GM21528 (cell line): Measurements from ENCODE around the gene TGFBR2.

Experiments
- ATAC-seq: cut with Tn5 transposase; IDR thresholded peaks from one replicate; pipeline ENCODE4 v1.9.1; 2021; ENCODE audit warnings: mild to moderate bottlenecking, moderate library complexity; ENCODE audit not compliant: unreplicated experiment, low FRiP score

TGFBR2 gene

DNA sequence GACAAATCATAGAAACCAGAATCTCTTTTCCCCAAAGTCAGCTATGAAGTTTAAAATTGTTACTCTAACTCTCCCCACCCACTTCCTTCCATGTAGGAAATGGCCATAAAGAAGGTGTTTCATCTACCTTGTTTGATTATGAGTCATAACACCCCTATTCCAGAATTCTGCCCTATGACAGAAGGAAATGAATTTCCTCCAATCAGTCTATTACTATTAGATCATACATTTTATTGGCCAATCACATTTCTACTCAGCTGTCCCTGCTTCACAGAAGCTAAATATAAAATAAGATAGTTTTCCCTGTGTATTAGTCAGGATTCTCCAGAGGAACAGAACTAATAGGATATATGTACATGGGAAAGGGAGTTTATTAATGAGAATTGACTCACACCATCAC, 102.1 kb downstream of the TGFBR2 start:
- no peak for ATAC-seq

DNA sequence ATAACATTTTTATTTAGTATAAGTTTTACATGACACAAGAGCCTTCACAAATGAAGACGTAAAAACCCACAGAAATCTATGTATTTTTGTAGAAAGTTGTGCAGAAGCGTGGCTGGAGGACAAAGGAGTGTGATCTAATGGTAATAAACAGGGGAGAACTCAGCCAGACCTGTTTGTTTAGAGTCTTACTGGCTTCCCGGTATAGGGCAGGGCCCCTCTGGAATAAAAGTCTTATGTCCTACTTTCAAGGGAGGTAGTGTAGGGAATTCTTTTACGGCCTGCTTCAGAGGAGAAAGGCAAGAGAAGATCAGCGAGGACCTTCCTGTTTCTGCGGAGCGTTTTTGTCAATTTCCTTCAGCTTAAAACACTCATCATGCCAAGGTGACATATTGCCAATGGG, 103.6 kb downstream of the TGFBR2 start:
- ATAC-seq: no peak

DNA sequence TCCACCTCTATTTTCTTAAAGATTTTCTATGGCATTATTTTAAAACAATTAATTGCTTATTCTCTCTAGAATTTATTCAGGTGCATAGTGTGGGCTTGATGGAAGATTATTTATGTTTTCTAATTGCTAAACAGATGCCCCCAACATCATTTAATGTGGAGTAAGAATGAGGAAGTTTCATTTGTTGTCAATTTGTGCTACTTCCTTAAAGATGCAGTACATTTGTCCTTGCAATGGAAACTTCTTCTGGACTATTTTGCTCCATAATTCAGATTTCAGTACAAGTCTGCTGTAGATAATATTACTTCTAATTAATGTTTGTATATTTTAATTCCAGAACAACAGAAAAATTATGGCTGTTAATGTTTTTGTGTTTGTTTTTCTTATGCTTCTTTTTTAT, 104.8 kb downstream of the TGFBR2 start:
- no peak for ATAC-seq

DNA sequence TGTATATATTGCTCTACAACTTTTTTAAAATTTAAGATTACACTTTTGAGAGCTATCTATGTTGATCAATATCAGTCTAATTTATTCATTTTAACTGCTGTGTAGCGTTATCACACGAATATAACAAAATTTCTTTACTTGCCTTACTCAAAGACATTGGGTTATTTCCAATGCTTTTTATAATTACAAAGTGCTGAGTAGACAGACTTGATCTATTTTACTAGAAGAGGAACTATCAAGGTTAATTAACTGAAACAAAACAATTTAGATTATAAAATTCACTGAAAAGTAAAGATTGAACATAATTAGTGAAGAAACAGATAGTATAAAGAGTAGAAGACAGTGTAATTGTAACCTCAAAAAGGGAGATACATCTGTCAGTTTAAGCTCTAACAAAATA, 105.5 kb downstream of the TGFBR2 start:
- no peak for ATAC-seq

DNA sequence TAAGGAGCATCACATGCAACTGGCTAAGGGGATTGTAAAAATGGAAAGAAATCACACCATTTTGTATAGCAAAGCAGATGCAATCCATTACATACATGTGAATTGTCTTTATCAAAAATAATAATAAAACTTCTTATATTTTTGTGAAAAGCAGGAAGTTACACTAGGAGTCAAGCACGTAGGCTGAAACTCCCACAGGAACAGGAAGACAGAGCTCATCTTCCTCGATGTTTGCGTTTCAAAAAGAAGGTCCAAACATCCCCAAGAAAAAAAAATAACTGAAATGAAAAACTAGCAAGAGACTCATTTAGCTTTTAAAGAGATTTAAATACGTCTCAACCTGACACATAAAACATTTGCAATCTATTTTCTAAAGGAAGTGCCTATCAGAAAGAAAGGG, 106.6 kb downstream of the TGFBR2 start:
- no peak for ATAC-seq

DNA sequence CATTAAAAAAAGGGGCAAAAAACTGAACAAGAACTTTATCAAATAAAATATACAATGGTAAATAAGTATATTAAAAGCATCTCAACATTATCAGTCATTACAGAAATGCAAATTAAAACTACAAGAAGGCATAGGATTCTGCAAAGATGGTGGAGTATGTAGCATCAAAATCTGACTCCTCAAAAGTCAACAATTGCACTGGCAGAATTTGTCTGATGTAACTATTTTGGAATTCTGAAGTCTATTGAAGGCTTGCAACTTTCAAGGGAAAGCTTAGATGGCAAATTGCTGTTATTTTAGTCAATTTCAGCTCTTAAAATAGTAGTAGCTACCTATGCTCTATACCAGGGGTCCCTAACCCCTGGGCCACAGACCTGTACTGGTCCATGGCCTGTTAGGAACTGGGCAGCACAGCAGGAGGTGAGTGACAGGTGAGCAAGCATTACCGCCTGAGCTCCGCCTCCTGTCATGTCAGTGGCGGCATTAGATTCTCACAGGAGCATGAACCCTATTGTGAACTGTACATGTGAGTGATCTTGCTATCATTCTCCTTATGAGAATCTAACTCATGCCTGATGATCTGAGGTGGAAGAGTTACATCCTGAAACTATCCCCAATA, 107.6 kb downstream of the TGFBR2 start:
- no peak for ATAC-seq

DNA sequence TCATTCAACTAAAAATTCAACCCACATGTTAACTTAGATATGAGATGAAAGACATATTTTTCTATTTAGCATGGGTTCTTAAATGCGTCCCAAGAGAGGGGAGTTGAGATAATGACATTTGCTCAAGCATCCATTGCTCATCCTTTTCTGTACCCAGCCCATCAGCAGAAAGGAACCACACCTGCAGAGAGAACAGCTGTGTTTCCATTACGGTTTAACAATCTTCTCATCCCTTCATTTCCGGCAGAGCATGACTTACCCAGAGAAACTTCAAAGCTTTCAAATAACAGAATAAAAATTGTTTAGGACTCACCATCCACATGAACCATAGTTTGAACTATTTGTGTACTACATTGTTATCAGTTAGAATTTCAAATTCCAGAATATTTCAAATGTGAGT, 113.1 kb downstream of the TGFBR2 start:
- no peak for ATAC-seq

DNA sequence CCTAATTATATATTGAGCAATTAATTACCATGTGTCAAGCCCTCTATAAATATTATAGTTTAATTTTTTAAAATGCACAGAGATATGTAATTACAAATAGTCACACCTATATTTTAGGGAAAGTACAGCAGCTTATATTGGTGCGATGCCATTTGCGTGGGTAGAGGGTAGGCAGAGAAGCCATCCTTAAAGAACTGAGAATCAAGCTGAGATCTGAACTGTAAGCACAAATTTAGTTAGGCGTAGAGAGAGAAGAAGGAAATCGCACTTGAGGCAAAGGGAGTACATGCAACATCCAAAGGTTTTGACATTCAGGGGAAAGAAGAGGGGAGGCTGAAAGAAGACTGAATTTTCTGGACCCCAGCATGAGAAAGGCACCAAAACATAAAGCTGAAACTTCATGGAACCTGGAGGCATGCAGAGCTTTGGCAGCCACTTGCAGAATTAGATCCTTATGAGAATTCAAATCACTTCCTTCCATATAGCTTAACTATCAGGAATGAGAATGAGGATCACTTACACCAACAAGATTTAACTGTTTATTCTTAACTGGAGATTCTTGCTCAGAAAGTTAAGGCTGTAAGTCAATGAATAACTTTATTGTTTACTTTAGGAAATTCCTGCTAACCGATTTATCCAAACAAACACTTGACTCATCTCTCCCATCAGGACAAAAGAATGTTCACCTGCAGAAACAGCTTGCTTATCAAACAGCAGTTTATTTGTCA, 114.3 kb downstream of the TGFBR2 start:
- no peak for ATAC-seq

DNA sequence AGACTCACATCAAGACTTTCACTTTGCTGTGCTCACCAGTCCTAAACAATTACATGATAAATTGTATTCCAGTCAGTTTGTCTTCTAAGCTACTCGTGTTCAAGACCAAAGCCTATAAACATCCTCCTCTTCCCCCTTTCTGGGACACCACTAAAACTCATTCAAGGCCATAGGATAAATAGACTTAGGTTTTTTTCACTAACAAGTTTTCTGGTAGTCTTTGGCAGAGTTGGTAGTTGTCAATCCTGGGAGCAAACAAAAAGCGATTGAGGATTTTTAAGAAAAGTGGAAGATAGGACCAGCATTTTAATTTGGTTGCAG, 114.9 kb downstream of the TGFBR2 start:
- no peak for ATAC-seq

DNA sequence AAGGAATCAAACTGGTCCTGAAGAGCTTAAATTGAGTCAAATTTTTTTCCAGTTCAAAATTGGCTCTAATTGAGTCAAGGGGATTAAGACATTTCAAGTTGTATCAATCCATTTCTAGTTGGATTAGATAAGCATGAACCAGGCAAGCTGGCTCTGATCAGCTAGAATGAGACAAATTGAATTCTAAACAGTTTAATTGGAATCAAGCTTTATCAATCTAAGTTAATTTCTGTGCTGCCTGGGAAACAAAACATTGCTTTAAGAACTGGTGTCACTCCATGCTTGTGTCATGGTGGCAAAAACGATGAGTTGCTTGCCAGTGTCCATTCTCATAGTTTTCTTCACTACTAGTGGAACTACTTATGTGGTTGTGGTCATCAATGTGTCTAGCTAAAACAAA, 116.8 kb downstream of the TGFBR2 start:
- no peak for ATAC-seq

DNA sequence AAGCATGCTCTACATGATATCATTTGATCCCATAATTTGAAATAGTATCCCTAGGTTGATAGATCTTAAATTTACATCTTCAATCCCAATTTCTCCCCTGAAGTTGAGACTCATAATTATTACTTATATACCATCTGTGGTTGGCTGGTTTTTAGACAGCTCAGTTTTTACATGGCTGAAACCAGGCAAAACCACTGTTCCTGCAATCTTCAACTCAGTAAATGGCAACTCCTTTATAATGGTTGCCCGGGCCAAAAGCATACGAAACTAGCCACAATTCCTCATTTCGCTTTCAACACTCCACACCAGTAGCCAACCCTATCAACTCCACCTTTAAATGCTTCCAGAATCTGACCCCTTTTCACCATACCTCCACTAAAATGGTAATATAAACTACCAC, 118.5 kb downstream of the TGFBR2 start:
- ATAC-seq: no peak

DNA sequence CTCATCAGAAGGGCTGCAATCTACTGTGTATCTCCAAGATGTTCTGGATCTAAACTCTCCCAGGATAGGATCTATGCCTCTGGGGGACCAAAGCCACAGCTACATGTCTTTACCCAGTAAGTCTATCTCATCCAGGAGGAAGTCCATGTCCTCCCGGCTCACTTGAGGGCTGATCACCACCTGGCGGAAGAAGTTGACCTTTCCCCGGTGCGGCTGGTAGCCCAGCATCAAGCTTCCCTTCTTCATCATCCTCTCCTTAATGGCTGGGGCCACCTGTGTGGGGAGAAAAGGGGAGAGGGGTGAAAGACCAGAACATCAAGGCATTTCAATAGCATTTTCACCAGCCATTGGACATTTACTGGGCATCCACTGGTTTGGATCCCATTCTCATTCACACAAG, 121.7 kb downstream of the TGFBR2 start:
- ATAC-seq: no peak

DNA sequence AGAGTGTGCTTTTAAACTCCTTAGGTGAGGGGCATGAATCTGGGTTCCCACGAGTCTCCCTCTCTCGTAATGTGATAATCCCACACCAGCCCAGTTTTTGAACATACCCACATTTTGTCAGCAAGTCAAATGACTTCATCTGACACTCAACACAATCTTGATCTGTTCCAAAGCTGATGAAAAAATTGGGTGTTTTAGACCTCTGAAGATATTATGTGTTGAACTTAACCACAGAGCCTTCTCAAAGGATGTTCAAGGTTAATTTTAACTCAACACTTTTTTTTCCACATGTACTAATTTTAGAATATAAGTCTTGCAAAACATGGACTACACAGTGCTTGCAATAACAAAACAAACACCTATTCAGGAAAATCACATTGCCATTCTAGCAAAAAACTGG, 123.1 kb downstream of the TGFBR2 start:
- ATAC-seq: no peak

DNA sequence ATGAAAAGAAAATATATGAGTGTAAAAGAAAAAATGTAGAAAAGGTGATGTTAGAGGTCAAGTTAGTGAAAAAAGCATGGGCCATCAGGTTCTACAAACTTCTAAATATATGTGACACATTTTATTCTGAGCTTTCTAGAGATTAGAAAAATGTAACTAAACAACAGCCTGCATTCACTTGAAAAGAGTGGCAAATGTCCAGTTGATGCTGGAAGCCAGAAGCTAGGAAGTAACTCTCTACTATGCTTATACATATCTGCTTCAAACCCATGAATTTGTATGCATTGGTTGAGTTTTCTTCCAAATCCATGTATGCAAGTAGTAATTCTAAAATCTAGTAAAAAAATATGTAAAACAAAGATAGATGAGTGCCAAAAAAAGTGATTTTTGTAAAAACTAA, 123.5 kb downstream of the TGFBR2 start:
- no peak for ATAC-seq

DNA sequence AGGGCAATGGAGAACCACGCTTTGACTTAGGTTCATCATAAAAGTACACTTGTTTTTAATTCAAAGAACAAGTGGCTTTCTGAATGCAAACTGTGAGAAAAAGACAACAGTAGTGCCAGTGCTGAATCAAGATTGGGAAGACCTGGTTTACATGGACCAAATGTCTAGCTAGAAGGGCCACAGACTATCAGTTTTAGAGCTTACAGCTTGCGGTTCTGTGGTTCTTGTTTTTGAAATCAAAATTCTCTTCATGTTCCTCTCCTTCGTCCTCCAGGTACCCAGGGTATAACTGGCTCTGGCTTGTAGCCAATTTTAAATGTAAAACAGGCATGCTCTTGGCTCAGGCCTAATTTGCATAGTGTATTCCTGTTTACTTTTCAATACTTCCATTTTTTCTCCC, 124.6 kb downstream of the TGFBR2 start:
- no peak for ATAC-seq

DNA sequence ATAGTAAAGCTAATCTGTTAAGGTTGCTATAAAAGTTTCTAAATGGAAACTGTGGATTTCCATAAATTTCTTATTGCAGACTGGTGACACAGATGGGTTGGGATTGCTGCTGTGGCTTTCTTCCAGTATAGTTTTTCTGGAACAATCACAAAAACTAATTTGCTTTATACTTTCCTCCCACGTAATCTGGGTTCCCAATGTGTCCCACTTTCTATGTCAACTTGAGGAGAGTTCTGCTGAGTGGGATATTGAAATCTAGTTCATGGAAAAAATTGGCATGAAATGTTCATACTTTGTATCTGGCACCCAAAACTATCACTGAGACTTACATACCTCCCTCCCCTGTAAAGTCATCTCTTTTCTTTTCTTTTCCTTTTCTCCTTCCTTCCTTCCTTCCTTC, 126.8 kb downstream of the TGFBR2 start:
- no peak for ATAC-seq

DNA sequence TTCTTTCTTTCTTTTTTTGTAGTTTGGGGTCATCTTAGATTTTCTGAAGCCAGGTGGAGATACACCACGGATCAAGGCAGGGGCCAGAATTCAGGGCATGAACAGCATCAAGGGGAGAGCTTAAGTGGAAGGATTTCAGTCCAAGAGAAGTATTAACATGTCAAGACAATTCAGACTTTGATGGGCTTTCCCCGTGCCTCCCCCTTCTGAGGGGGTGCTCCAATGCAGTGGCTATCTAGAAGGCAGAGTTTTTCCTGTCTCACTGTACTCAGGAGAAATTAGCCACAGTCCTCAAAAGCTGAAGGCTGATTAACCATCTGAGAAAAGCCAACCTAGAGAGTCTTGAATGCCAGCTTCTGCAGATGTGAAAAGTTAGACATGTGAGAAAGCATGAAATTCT, 127.3 kb downstream of the TGFBR2 start:
- no peak for ATAC-seq

DNA sequence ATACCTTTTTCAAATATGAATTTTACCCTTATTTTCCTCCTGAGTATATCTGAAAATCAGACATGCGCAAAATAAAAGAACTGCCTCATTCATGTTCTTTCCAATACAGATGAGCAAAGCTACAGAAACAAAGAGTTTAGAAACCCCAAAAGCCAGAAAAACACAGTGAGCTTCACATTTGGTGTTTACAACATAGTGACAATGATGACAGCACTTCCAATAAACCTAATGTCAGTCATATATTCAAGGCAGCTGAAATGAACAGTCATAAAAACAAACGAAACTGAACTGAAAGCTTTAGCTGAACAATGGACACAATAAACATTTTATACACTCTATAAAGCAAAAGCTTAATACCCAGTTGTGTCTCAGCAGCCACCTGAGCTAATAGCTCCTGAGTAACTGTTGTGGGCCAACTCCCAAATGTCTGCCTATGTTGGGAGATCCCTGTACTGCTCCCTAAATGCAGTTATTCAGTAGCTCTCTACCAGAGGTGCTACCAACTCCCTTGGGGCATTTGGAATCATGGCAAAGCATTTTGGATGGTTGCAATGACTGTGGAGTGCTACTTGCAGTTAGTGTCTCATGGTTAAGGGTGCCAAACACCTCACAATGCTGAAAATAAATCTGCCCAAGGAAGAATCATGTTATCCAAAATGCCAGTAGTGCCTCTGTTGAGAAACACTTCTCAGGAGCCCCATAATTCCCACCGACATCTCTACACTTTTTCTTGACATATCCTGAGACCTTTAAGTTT, 131.5 kb downstream of the TGFBR2 start:
- ATAC-seq: no peak

DNA sequence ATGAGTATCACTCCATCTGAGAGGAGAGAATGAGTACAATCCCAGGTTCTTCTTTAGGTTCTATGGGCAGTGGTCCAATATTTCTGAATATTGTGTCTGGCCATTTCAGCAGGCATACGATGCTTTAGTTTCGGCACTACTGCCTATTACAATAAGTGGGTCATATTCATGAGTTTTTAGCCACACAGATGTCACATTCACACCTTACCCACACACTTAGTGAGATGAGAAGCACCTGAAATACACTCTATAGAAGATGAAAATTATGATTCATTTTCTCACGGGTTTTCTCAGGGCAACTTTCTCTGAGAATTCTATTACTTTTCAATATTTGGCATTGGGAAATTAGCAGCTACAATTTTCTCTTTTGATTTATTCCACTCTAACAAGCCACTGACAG, 132.2 kb downstream of the TGFBR2 start:
- ATAC-seq: no peak

DNA sequence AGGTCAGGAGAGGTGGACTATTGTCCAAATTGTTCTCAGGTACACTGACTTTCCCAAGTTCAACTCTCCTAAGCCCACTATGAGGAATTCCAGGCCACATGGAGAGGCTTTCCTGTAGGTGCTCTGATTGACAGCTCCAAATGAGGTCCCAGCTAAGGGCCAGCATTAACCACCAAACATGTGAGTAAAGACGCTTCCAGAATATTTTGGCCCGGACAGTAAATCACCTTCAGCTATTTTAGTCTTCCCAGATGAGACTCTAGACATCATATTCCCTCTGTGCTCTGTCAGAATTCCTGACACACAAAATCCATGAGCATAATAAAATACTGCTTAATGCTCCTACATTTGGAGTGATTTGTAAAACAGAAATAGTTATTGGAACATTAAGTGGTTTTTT, 135.5 kb downstream of the TGFBR2 start:
- no peak for ATAC-seq

DNA sequence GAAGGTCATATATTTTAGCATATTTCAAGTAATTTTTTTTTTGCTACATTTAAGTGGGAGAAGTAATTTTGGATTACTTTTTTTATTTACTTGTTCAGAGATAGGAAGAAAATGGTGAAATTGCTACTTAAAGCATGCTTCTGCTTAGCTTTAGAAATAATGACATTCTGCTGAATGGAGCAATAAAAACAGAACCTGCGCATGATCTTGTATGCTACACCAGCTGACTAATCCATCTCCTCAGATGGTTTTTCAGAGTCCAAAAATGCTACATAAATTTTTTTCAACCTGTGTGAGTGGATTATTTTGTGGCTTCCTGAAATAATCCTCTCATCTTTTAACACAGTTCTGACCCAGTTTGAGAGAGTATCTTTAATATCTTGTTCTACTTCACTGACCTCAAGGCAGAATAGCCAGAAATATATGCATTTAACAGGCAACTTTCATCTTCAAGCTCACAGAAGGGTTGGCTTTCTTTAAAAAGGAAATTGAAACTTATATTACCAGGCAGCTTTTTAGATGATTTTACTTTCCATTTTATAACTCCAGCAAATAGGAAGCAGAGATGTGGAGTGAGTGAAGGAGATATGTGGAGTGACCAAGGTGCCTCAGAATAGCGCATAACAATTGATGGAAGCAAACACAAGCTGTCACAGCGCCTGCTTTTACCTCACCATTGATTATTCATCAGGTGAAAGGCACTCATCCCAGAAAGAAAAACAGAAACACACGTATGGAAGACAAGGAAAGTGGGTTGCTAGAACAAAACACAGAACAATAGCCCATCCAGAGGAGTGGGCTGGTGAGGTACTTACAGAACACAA, 136.6 kb downstream of the TGFBR2 start:
- no peak for ATAC-seq
